Dermis lymphatic vessel endothelial cell (primary cell): ENCODE measurements around the gene S100A11. TPM values are rescaled to one million over a fixed set of nuclear protein-coding genes. Genes with fewer than 3 reads are reported as not detected.

ENCODE experiments used
- total RNA-seq: library from RNA; depleted of rRNA; stranded (reverse); fragments of >200 nt; gene quantifications from 2 replicates; pipeline ENCODE4 v1.2.1, GENCODE V29; 2014

S100A11 gene
- total RNA-seq: 10.9 TPM in 2 replicates

DNA sequence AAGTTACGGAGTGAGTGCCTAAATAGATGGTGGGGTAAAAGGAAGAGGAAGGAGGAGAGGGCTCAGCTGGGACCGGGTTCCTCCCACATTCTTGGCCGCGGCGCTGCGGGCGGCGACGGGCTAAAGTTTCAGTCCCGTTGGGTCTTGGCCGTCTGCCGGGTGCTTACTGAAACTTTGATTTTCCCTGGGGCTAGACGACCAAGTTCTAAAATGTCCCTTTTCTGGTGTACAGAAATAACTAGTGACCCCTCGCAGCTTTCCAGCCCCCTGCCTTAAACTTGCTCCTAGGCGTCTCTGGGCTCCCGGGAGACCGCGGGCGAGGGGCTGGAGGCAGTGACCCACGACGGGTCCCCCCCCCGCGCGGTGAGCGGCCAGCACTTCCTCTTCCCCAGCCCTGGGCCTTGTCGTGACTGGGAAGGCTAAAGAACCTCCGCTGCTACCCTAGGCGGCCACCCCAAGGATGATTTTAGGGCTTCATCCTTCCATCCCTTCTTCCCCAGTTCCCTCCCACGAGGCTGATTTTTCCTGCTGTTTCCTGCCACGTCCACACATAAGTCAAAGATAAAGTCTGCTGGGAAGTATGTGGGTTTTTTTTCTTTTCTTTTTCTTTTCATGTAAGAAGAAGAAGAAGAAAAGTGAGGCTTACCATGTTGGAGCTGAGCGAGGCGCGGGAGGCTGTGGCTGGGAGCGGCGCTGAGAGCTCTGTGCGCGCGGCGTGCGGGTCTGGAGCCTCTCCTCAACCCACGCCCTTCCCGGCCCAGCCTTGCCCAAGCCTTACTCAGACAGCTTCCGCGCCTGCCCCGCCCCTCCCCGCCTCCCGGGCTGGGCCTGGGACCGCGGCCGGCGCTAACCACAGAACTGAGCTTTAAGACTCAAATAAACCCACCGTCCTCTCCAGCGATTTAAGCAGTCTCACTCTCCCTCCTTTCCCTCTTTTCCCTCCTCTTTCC, at the start of gene S100A11:
S100A11 (minus strand) TSS at position 738 of the 950 bp plus-strand sequence; CDS start at position 649, 89 bp downstream.

GRCh38 chr1:151993734-151994496, 42.9 kb downstream of the S100A11 start, which contains the start of gene S100A10:
S100A10 (minus strand) TSS chr1:151993859; CDS start chr1:151986230, 7,629 bp downstream.

Other genes starting within 250 kb of the S100A11 start
- 3.8 and 3.9 TPM in 2 replicates for gene TDRKH, start 246.5 kb downstream of the S100A11 start, total RNA-seq
- gene LINGO4, start 231.6 kb downstream of the S100A11 start, total RNA-seq: not detected in 2 replicates
- gene RORC, start 205.2 kb downstream of the S100A11 start, total RNA-seq: not detected in 2 replicates
- 0.11 and 0.26 TPM in 2 replicates for gene C2CD4D, start 197.2 kb downstream of the S100A11 start, total RNA-seq
- gene THEM5, start 183.3 kb downstream of the S100A11 start, total RNA-seq: 0.33 and 0.34 TPM in 2 replicates
- gene THEM4, start 127.5 kb downstream of the S100A11 start, total RNA-seq: 5.0 and 7.7 TPM in 2 replicates
- gene S100A10, start 43.1 kb downstream of the S100A11 start, total RNA-seq: 190 and 241 TPM in 2 replicates
- gene TCHHL1, start 52.1 kb upstream of the S100A11 start, total RNA-seq: not detected in 2 replicates
- under 0.01 and 0.11 TPM in 2 replicates for gene TCHH, start 78.4 kb upstream of the S100A11 start, total RNA-seq
- gene RPTN, start 122.2 kb upstream of the S100A11 start, total RNA-seq: not detected in 2 replicates
- gene HRNR, start 187.2 kb upstream of the S100A11 start, total RNA-seq: not detected in 2 replicates